DMS53 (cell line): ENCODE measurements around the gene TOMM70.

Experiments
- DNase-seq: peaks from one replicate; lab custom pipeline; 2025; lab: John Stamatoyannopoulos, UW

The TOMM70 gene

GRCh38 chr3:100325827-100326226 lies 75.1 kb downstream of the TOMM70 start:
- DNase-seq: no peak

GRCh38 chr3:100324044-100324443 lies 76.8 kb downstream of the TOMM70 start:
- DNase-seq: no peak

GRCh38 chr3:100319951-100320350 lies 80.9 kb downstream of the TOMM70 start:
- no peak for DNase-seq

GRCh38 chr3:100317912-100318311 lies 83.0 kb downstream of the TOMM70 start:
- DNase-seq: no peak

- DNase-seq: peak; percentile 56
Measured at GRCh38 chr3:100316641-100317069, 84.2 kb downstream of the TOMM70 start.
